Inflammatory macrophage treated with lipopolysaccharide for 4 hours (primary cell): ENCODE results near the gene APEH.

Experiments
- DNase-seq: peaks from one replicate; pipeline ENCODE4 v3.0.0-alpha.2; 2020

Gene APEH

DNA sequence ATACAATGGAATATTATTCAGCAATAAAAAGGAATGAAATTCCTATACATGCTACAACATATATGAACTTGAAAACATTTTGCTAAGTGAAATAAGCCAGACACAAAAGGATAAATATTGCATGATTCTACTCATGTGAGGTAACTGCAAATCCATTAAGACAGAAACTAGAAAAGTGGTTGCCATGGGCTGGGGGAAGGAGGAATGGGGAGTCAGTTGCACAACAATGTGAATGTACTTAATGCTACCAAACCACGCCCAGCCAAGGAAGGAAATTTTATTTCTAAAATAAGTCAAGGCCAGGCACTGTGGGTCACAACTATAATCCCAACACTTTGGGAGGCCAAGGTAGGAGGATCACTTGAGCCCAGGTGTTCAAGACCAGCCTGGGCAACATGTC lies 59.4 kb downstream of the APEH start:
- DNase-seq = peak; percentile 57
